Muscle of leg (tissue), 11 donors: ENCODE results near the gene DMAP1. TPM values are rescaled to one million over a fixed set of nuclear protein-coding genes. Genes with fewer than 3 reads are reported as not detected.

Experiments
- DNase-seq: peaks from one replicate; pipeline ENCODE4 v3.0.0; 2013
- H3K27ac ChIP-seq: one replicate; pipeline ENCODE4 v1.5.1; 2013; ENCODE audit warnings: mild to moderate bottlenecking, low read length, control low read depth
- H3K27me3 ChIP-seq: one replicate; pipeline ENCODE4 v1.6.1; 2013; ENCODE audit warnings: low read length; ENCODE audit not compliant: control insufficient read depth, insufficient read depth
- H3K36me3 ChIP-seq: one replicate; pipeline ENCODE4 v1.6.1; 2013; ENCODE audit warnings: low read length; ENCODE audit not compliant: control insufficient read depth, insufficient read depth
- H3K4me1 ChIP-seq: one replicate; pipeline ENCODE4 v1.6.1; 2013; ENCODE audit warnings: low read length; ENCODE audit not compliant: control insufficient read depth, insufficient read depth
- H3K4me3 ChIP-seq: one replicate; pipeline ENCODE4 v1.5.1; 2013; ENCODE audit warnings: low read length, control low read depth
- H3K9me3 ChIP-seq: replicated peaks from 2 replicates; pipeline ENCODE4 v1.6.1; 2013; ENCODE audit warnings: low read depth, low read length; ENCODE audit not compliant: control insufficient read depth
- WGBS: methylation state at CpG from one replicate; pipeline ENCODE4 v1.1.5; 2013; ENCODE audit warnings: missing lambda C conversion rate; ENCODE audit not compliant: insufficient coverage; 5-methylcytosine and 5-hydroxymethylcytosine counted together
- polyA plus RNA-seq, 8 donors: library from polyadenylated mRNA; unstranded; fragments of 120-200 nt; gene quantifications; one replicate each; pipeline versions ENCODE4 v1.2.1 to v1.2.3, GENCODE V29; 2013; ENCODE audit warnings: inconsistent platforms in 1 of 8, low replicate concordance in 1 of 8; ENCODE audit not compliant: insufficient read length in 8 of 8, insufficient read depth in 1 of 8
- total RNA-seq: library from RNA; stranded (reverse); fragments of 120-200 nt; gene quantifications from one replicate; pipeline ENCODE4 v1.2.4, GENCODE V29; 2013

DMAP1 gene
- total and polyA plus RNA-seq, 9 donors, result 12.1 to 44.5 (median 37.3) TPM

- peaks cover 7% of the 10 kb centered on the region for H3K4me1 ChIP-seq
Measured at GRCh38 chr1:44225761-44226160, 12.5 kb downstream of the DMAP1 start.

GRCh38 chr1:44227211-44227610 is 13.9 kb downstream of the DMAP1 start:
- H3K4me3 ChIP-seq, result no peak overlapping the region
- H3K27me3 ChIP-seq, result no peaks in the 10 kb centered on the region
- no peaks in the 10 kb centered on the region for H3K9me3 ChIP-seq
- H3K27ac ChIP-seq, result no peak overlapping the region
- no peak for DNase-seq
- H3K36me3 ChIP-seq, result peaks cover 13% of the 10 kb centered on the region
- peaks cover 7% of the 10 kb centered on the region for H3K4me1 ChIP-seq
- no CpG with 5 or more reads among the region's 1 CpG for WGBS

More at GRCh38 chr1:44225761-44226160, 12.5 kb downstream of the DMAP1 start:
- DNase-seq, result no peak
- Histone ChIP-seq H3K4me3 (no peak overlapping the region), H3K36me3 (peaks cover 24% of the 10 kb centered on the region), H3K27me3 (no peaks in the 10 kb centered on the region), H3K9me3 (no peaks in the 10 kb centered on the region), H3K27ac (no peak overlapping the region)
- 100% methylated on average over 1 of the region's 2 CpGs for WGBS

GRCh38 chr1:44228218-44228617 is 14.9 kb downstream of the DMAP1 start:
- WGBS, result no CpG with 5 or more reads among the region's 13 CpGs
- DNase-seq, result no peak
- no peak overlapping the region for H3K27ac ChIP-seq
- peaks cover 16% of the 10 kb centered on the region for H3K36me3 ChIP-seq
- no peak overlapping the region for H3K4me3 ChIP-seq
- H3K9me3 ChIP-seq, result no peaks in the 10 kb centered on the region
- H3K4me1 ChIP-seq, result peaks cover 7% of the 10 kb centered on the region
- no peaks in the 10 kb centered on the region for H3K27me3 ChIP-seq

- no peaks in the 10 kb centered on the region for H3K27me3 ChIP-seq
- H3K4me1 ChIP-seq, result peaks cover 3% of the 10 kb centered on the region
- no peak overlapping the region for H3K27ac ChIP-seq
- no peak overlapping the region for H3K4me3 ChIP-seq
- DNase-seq, result no peak
- 96% methylated on average over 7 of the region's 16 CpGs for WGBS
- H3K36me3 ChIP-seq, result peaks cover 16% of the 10 kb centered on the region
- no peaks in the 10 kb centered on the region for H3K9me3 ChIP-seq
Measured at GRCh38 chr1:44229435-44230167, 16.3 kb downstream of the DMAP1 start.

- H3K4me1 ChIP-seq, result no peaks in the 10 kb centered on the region
- no peaks in the 10 kb centered on the region for H3K27me3 ChIP-seq
- peaks cover 14% of the 10 kb centered on the region for H3K36me3 ChIP-seq
- no peak for DNase-seq
- 100% methylated on average over 2 of the region's 3 CpGs for WGBS
- no peak overlapping the region for H3K4me3 ChIP-seq
- H3K27ac ChIP-seq, result no peak overlapping the region
- H3K9me3 ChIP-seq, result no peaks in the 10 kb centered on the region
Measured at GRCh38 chr1:44230796-44231195, 17.5 kb downstream of the DMAP1 start.

- Histone ChIP-seq H3K9me3 (no peaks in the 10 kb centered on the region), H3K4me3 (no peak overlapping the region), H3K27ac (no peak overlapping the region), H3K36me3 (peaks cover 19% of the 10 kb centered on the region), H3K4me1 (peaks cover 11% of the 10 kb centered on the region), H3K27me3 (no peaks in the 10 kb centered on the region)
- no CpG with 5 or more reads among the region's 1 CpG for WGBS
- no peak for DNase-seq
Measured at GRCh38 chr1:44233593-44233992, 20.3 kb downstream of the DMAP1 start.

- no peaks in the 10 kb centered on the region for H3K9me3 ChIP-seq
- H3K36me3 ChIP-seq, result peaks cover 20% of the 10 kb centered on the region
- H3K27ac ChIP-seq, result no peak overlapping the region
- WGBS, result no CpG with 5 or more reads among the region's 5 CpGs
- peaks cover 33% of the 10 kb centered on the region for H3K4me1 ChIP-seq
- no peak overlapping the region for H3K4me3 ChIP-seq
- no peak for DNase-seq
- no peaks in the 10 kb centered on the region for H3K27me3 ChIP-seq
Measured at GRCh38 chr1:44235808-44236207, 22.5 kb downstream of the DMAP1 start.

- no peaks in the 10 kb centered on the region for H3K9me3 ChIP-seq
- no peak overlapping the region for H3K4me3 ChIP-seq
- peaks cover 22% of the 10 kb centered on the region for H3K36me3 ChIP-seq
- no peaks in the 10 kb centered on the region for H3K27me3 ChIP-seq
- WGBS, result 98% methylated on average over 6 of the region's 8 CpGs
- no peak for DNase-seq
- H3K4me1 ChIP-seq, result peaks cover 38% of the 10 kb centered on the region
- H3K27ac ChIP-seq, result no peak overlapping the region
Measured at GRCh38 chr1:44236490-44237272, 23.4 kb downstream of the DMAP1 start.

GRCh38 chr1:44237721-44238457 is 24.6 kb downstream of the DMAP1 start:
- Histone ChIP-seq H3K4me3 (no peak overlapping the region), H3K4me1 (peaks cover 38% of the 10 kb centered on the region), H3K36me3 (peaks cover 25% of the 10 kb centered on the region), H3K9me3 (no peaks in the 10 kb centered on the region), H3K27ac (peak overlapping the region; percentile 62), H3K27me3 (no peaks in the 10 kb centered on the region)
- WGBS, result 17% methylated on average over 32 of the region's 33 CpGs
- DNase-seq, result peak; percentile 69

- WGBS, result 64% methylated on average over 2 of the region's 4 CpGs
Measured at GRCh38 chr1:44238660-44239059, 25.4 kb downstream of the DMAP1 start.

More at GRCh38 chr1:44238660-44239059, 25.4 kb downstream of the DMAP1 start:
- Histone ChIP-seq H3K4me3 (no peak overlapping the region), H3K9me3 (no peaks in the 10 kb centered on the region), H3K27ac (peak overlapping the region; percentile 62), H3K36me3 (peaks cover 33% of the 10 kb centered on the region), H3K27me3 (no peaks in the 10 kb centered on the region), H3K4me1 (peaks cover 38% of the 10 kb centered on the region)
- no peak for DNase-seq
